K562 (cell line): ENCODE data around the gene PAN2. TPM values are rescaled to one million over a fixed set of nuclear protein-coding genes. Genes with fewer than 3 reads are reported as not detected.

Source experiments
- EZH2 ChIP-seq: IDR thresholded peaks from 2 replicates; pipeline ENCODE4 v1.6.1; 2012; ENCODE audit warnings: low read depth, mild to moderate bottlenecking, inconsistent platforms, low read length, borderline replicate concordance
- HDAC2 ChIP-seq: fragments of 450-650 bp; IDR thresholded peaks from 2 replicates; pipeline ENCODE4 v1.6.1; 2016; ENCODE audit warnings: mild to moderate bottlenecking
- MYBL2 ChIP-seq, 2 experiments: fragments of 450-650 bp in 1 of 2; sonication (generic) in 1 of 2; formaldehyde crosslinking in 1 of 2; IDR thresholded peaks; 2 replicates each; pipeline versions ENCODE4 v1.6.1 to v1.8.1; 2017 to 2022; ENCODE audit warnings: borderline replicate concordance in 1 of 2, inconsistent platforms in 1 of 2, low read depth in 1 of 2, mild to moderate bottlenecking in 1 of 2, missing genetic modification reagents in 1 of 2, moderate library complexity in 1 of 2
- RBM25 ChIP-seq: fragments of 200-400 bp; formaldehyde crosslinking; IDR thresholded peaks from 2 replicates; pipeline ENCODE4 v1.6.1; 2018; ENCODE audit warnings: low read length, low read depth, moderate library complexity; ENCODE audit not compliant: severe bottlenecking
- ZNF282 ChIP-seq: sonication (generic); formaldehyde crosslinking; IDR thresholded peaks from 2 replicates; pipeline ENCODE4 v1.8.1; 2023; ENCODE audit warnings: missing genetic modification reagents
- polyA plus RNA-seq, 8 experiments: library from polyadenylated mRNA; depleted of rRNA in 4 of 8; stranded (reverse) in 5 of 8; unstranded in 3 of 8; fragments of >200 nt; fragmentation: Nextera tagmentation in 2 of 8; fragmentation: Illumina TruSeq in 1 of 8; extraction: Ambion mirVana in 2 of 8; extraction: Trizol in 1 of 8; gene quantifications; 2 replicates each; pipeline versions ENCODE4 v1.2.1 to v1.2.3, GENCODE V29; 2011 to 2014; ENCODE audit warnings: inconsistent platforms in 1 of 8, missing spikeins in 1 of 8
- total RNA-seq, 7 experiments: library from RNA; depleted of rRNA in 6 of 7; stranded (reverse); fragments of >200 nt in 6 of 7; fragmentation: Illumina TruSeq in 2 of 7; extraction: Trizol in 2 of 7; gene quantifications; 2 replicates each; pipeline versions ENCODE4 v1.2.1 to v1.2.3, GENCODE V29; 2011 to 2021; ENCODE audit warnings: low replicate concordance in 1 of 7
- TF ChIP-seq, protein P1 (sequence below), 2 experiments: fragments of 450-650 bp; formaldehyde crosslinking in 1 of 2; IDR thresholded peaks; 2 replicates each; pipeline versions ENCODE4 v1.4.0 to v1.6.1; 2014 to 2020; ENCODE audit warnings: mild to moderate bottlenecking in 2 of 2, borderline replicate concordance in 1 of 2, low read depth in 1 of 2
- TF ChIP-seq, protein P2 (sequence below): fragments of 250-450 bp; sonication (Bioruptor Pico); IDR thresholded peaks from 2 replicates; pipeline ENCODE4 v1.4.0; 2020; ENCODE audit warnings: borderline replicate concordance
- TF ChIP-seq, protein P3 (sequence below): fragments of 250-450 bp; sonication (Bioruptor Pico); IDR thresholded peaks from 2 replicates; pipeline ENCODE4 v1.8.0; 2021; ENCODE audit warnings: borderline replicate concordance, mild to moderate bottlenecking, moderate library complexity; ENCODE audit not compliant: poor library complexity, severe bottlenecking

The PAN2 gene
- total and polyA plus RNA-seq, 9 of the 15 experiments (the other 6 are each of a cell fraction or from before 2014, with no cell fraction given): 15.0 to 66.1 (median 25.9) TPM

DNA sequence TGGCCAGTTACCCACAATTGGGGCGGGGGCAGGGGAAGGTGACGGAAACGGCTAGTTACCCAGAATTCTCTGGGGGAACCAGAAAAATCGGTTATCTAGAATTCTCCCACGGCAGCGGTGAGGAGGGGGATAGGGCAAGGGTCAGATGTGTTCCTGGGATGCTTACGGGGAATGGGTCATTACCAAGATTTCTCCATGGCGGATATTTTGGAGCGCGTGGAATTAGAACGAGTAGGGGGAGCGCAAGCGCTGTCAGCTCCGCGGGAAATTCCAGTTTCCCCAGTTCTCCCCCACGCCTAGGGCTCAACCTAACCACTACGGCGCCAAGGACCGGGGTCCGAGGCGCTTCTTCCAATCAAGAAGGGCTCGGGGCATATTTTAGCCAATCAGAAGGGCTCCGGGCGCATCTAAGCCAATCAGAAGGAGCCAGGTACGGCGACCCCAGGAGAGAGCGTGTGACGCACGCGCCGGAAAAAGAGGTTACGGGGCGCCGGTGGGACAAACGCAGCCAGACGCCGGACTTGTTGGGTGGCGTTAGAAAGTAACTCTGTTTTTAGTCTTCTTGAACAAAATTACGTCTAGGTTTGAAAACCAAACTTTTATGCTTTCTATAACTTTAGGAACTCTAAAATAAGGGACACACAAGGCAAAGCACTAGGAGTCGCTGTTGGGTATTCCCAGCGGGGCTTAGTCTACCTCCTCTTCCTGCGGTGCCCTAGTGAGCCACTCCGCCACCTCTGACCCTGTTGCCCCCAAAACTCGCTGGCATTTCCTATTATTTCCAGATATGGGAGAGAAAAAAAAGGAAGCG is at the start of gene PAN2 (continued):
- TF ChIP-seq, protein P1, sequence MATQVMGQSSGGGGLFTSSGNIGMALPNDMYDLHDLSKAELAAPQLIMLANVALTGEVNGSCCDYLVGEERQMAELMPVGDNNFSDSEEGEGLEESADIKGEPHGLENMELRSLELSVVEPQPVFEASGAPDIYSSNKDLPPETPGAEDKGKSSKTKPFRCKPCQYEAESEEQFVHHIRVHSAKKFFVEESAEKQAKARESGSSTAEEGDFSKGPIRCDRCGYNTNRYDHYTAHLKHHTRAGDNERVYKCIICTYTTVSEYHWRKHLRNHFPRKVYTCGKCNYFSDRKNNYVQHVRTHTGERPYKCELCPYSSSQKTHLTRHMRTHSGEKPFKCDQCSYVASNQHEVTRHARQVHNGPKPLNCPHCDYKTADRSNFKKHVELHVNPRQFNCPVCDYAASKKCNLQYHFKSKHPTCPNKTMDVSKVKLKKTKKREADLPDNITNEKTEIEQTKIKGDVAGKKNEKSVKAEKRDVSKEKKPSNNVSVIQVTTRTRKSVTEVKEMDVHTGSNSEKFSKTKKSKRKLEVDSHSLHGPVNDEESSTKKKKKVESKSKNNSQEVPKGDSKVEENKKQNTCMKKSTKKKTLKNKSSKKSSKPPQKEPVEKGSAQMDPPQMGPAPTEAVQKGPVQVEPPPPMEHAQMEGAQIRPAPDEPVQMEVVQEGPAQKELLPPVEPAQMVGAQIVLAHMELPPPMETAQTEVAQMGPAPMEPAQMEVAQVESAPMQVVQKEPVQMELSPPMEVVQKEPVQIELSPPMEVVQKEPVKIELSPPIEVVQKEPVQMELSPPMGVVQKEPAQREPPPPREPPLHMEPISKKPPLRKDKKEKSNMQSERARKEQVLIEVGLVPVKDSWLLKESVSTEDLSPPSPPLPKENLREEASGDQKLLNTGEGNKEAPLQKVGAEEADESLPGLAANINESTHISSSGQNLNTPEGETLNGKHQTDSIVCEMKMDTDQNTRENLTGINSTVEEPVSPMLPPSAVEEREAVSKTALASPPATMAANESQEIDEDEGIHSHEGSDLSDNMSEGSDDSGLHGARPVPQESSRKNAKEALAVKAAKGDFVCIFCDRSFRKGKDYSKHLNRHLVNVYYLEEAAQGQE (IDR thresholded peaks at IDR 0.05; ENCODE audit: borderline replicate concordance): no peak
- TF ChIP-seq, protein P1 (CRISPR knock-in tag; IDR thresholded peaks at IDR 0.05; ENCODE audit: low read depth): no peak; the same call in 1 of the 2 replicates
- TF ChIP-seq, protein P2, sequence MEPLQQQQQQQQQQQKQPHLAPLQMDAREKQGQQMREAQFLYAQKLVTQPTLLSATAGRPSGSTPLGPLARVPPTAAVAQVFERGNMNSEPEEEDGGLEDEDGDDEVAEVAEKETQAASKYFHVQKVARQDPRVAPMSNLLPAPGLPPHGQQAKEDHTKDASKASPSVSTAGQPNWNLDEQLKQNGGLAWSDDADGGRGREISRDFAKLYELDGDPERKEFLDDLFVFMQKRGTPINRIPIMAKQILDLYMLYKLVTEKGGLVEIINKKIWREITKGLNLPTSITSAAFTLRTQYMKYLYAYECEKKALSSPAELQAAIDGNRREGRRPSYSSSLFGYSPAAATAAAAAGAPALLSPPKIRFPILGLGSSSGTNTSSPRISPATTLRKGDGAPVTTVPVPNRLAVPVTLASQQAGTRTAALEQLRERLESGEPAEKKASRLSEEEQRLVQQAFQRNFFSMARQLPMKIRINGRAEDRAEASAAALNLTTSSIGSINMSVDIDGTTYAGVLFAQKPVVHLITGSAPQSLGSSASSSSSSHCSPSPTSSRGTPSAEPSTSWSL (CRISPR knock-in tag): no peak
- TF ChIP-seq, protein P3, sequence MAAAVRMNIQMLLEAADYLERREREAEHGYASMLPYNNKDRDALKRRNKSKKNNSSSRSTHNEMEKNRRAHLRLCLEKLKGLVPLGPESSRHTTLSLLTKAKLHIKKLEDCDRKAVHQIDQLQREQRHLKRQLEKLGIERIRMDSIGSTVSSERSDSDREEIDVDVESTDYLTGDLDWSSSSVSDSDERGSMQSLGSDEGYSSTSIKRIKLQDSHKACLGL (CRISPR knock-in tag): no peak
- TF ChIP-seq HDAC2 (peak; percentile 50; the same call in 1 of the 2 replicates), EZH2 (no peak), ZNF282 (no peak), MYBL2 (IDR thresholded peaks at IDR 0.05; ENCODE audit: low read depth) (peak; percentile 79), MYBL2 (CRISPR knock-in tag; IDR thresholded peaks at IDR 0.05; ENCODE audit: borderline replicate concordance) (no peak), RBM25 (peak; percentile 91)
